ENCODE data around the gene RPS24. TPM values are rescaled to one million over a fixed set of nuclear protein-coding genes. Genes with fewer than 3 reads are reported as not detected.

RPS24 gene
- total and polyA plus RNA-seq, 2 of the 8 experiments (the other 6 are each of a cell fraction or from before 2014, with no cell fraction given) = 2,128 to 3,943 TPM

DNA sequence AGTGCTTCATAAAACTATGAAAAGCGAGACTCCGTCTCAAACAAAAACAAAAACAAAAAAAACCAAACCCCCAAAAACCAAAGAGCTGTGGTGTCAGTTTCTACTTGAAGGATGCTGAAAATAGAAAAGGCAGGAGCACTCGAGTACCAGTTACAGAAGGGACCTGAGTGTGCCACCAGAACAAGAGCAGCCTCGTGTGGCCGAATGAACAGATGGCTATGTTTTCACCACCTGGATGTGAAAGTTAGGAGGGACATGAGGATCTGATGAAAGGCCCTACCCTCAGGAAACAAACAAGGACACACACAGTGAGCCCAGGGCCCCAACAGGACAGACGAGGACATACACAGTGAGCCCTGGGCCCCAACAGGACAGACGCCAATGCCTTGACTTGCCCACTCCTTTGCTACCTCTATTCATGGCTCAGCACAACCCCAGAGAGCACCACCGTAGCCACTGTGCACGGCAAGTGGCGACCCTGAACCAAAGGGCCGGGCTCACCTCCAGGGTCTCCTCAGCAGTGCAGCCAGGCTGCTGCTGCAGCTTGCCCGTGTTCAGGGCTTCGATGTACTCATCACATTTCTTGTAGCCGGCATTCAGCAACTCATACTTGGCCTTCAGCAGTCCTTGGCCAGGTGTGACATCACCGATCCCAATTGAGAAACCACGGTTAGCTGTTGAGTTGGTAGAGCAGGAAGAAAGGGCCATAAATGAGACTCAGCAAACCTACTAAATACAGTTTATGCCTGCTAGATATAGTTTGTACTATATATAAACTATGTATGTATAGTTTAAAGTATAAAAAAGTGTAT, 29.2 kb upstream of the RPS24 start (continued):
- TF ChIP-seq, protein P1, sequence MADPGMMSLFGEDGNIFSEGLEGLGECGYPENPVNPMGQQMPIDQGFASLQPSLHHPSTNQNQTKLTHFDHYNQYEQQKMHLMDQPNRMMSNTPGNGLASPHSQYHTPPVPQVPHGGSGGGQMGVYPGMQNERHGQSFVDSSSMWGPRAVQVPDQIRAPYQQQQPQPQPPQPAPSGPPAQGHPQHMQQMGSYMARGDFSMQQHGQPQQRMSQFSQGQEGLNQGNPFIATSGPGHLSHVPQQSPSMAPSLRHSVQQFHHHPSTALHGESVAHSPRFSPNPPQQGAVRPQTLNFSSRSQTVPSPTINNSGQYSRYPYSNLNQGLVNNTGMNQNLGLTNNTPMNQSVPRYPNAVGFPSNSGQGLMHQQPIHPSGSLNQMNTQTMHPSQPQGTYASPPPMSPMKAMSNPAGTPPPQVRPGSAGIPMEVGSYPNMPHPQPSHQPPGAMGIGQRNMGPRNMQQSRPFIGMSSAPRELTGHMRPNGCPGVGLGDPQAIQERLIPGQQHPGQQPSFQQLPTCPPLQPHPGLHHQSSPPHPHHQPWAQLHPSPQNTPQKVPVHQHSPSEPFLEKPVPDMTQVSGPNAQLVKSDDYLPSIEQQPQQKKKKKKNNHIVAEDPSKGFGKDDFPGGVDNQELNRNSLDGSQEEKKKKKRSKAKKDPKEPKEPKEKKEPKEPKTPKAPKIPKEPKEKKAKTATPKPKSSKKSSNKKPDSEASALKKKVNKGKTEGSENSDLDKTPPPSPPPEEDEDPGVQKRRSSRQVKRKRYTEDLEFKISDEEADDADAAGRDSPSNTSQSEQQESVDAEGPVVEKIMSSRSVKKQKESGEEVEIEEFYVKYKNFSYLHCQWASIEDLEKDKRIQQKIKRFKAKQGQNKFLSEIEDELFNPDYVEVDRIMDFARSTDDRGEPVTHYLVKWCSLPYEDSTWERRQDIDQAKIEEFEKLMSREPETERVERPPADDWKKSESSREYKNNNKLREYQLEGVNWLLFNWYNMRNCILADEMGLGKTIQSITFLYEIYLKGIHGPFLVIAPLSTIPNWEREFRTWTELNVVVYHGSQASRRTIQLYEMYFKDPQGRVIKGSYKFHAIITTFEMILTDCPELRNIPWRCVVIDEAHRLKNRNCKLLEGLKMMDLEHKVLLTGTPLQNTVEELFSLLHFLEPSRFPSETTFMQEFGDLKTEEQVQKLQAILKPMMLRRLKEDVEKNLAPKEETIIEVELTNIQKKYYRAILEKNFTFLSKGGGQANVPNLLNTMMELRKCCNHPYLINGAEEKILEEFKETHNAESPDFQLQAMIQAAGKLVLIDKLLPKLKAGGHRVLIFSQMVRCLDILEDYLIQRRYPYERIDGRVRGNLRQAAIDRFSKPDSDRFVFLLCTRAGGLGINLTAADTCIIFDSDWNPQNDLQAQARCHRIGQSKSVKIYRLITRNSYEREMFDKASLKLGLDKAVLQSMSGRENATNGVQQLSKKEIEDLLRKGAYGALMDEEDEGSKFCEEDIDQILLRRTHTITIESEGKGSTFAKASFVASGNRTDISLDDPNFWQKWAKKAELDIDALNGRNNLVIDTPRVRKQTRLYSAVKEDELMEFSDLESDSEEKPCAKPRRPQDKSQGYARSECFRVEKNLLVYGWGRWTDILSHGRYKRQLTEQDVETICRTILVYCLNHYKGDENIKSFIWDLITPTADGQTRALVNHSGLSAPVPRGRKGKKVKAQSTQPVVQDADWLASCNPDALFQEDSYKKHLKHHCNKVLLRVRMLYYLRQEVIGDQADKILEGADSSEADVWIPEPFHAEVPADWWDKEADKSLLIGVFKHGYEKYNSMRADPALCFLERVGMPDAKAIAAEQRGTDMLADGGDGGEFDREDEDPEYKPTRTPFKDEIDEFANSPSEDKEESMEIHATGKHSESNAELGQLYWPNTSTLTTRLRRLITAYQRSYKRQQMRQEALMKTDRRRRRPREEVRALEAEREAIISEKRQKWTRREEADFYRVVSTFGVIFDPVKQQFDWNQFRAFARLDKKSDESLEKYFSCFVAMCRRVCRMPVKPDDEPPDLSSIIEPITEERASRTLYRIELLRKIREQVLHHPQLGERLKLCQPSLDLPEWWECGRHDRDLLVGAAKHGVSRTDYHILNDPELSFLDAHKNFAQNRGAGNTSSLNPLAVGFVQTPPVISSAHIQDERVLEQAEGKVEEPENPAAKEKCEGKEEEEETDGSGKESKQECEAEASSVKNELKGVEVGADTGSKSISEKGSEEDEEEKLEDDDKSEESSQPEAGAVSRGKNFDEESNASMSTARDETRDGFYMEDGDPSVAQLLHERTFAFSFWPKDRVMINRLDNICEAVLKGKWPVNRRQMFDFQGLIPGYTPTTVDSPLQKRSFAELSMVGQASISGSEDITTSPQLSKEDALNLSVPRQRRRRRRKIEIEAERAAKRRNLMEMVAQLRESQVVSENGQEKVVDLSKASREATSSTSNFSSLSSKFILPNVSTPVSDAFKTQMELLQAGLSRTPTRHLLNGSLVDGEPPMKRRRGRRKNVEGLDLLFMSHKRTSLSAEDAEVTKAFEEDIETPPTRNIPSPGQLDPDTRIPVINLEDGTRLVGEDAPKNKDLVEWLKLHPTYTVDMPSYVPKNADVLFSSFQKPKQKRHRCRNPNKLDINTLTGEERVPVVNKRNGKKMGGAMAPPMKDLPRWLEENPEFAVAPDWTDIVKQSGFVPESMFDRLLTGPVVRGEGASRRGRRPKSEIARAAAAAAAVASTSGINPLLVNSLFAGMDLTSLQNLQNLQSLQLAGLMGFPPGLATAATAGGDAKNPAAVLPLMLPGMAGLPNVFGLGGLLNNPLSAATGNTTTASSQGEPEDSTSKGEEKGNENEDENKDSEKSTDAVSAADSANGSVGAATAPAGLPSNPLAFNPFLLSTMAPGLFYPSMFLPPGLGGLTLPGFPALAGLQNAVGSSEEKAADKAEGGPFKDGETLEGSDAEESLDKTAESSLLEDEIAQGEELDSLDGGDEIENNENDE (IDR thresholded peaks at IDR 0.05; ENCODE audit: insufficient replicate concordance, low read length) = no peak
